Glutamatergic neuron (in vitro differentiated cells): ENCODE data around the gene CYP26B1. TPM values are rescaled to one million over a fixed set of nuclear protein-coding genes. Genes with fewer than 3 reads are reported as not detected.
A peak's percentile ranks its signal among the peaks of the same experiment; 100 is the strongest.

ENCODE experiments used
- DNase-seq: peaks from one replicate; pipeline ENCODE4 v3.0.0; 2022
- H3K27ac Mint-ChIP-seq: one replicate; pipeline ENCODE4 v1.8.0; 2020; ENCODE audit warnings: mild to moderate bottlenecking, mixed read lengths, inconsistent platforms; ENCODE audit not compliant: unreplicated experiment
- H3K27me3 Mint-ChIP-seq: one replicate; pipeline ENCODE4 v1.8.0; 2020; ENCODE audit warnings: mild to moderate bottlenecking, moderate library complexity, mixed read lengths, inconsistent platforms; ENCODE audit not compliant: unreplicated experiment
- H3K36me3 Mint-ChIP-seq: one replicate; pipeline ENCODE4 v1.8.0; 2020; ENCODE audit warnings: mild to moderate bottlenecking, mixed read lengths, inconsistent platforms; ENCODE audit not compliant: unreplicated experiment
- H3K4me1 Mint-ChIP-seq: one replicate; pipeline ENCODE4 v1.8.0; 2020; ENCODE audit warnings: mild to moderate bottlenecking, low read depth, mixed read lengths, inconsistent platforms; ENCODE audit not compliant: unreplicated experiment
- H3K4me3 Mint-ChIP-seq: one replicate; pipeline ENCODE4 v1.8.0; 2020; ENCODE audit warnings: mild to moderate bottlenecking, mixed read lengths, inconsistent platforms; ENCODE audit not compliant: unreplicated experiment
- H3K9me3 Mint-ChIP-seq: one replicate; pipeline ENCODE4 v1.8.0; 2020; ENCODE audit warnings: mild to moderate bottlenecking, moderate library complexity, mixed read lengths, inconsistent platforms; ENCODE audit not compliant: unreplicated experiment
- CTCF ChIP-seq: fragments of 200-600 bp; sonication (generic); IDR thresholded peaks from one replicate; pipeline ENCODE4 v1.5.0; 2021; ENCODE audit not compliant: partially characterized antibody, unreplicated experiment
- total RNA-seq: library from RNA; stranded (reverse); fragmentation: NEBNext Ultra II Directional; extraction: Animal tissue kit (Norgen Biotek cat#: 25700); gene quantifications from one replicate; pipeline ENCODE4 v1.2.1, GENCODE V29; 2021; ENCODE audit not compliant: unreplicated experiment

CYP26B1 gene
- total RNA-seq, 1 donor from 2014 or later = 9.7 TPM

- H3K4me3 Mint-ChIP-seq = no peak overlapping the region
- peaks cover 7% of the 10 kb centered on the region for H3K36me3 Mint-ChIP-seq
- no peaks in the 10 kb centered on the region for H3K9me3 Mint-ChIP-seq
- H3K27me3 Mint-ChIP-seq = no peaks in the 10 kb centered on the region
- no peak for DNase-seq
- peak; percentile 58 for TF ChIP-seq CTCF
- no peak overlapping the region for H3K27ac Mint-ChIP-seq
- no peaks in the 10 kb centered on the region for H3K4me1 Mint-ChIP-seq
These were observed 31.6 kb downstream of the CYP26B1 start for GRCh38 chr2:72116081-72116533.

- Mint-ChIP-seq H3K4me3 (no peak overlapping the region), H3K27ac (no peak overlapping the region), H3K4me1 (no peaks in the 10 kb centered on the region), H3K9me3 (peaks cover under 1% of the 10 kb centered on the region), H3K36me3 (peaks cover 7% of the 10 kb centered on the region), H3K27me3 (no peaks in the 10 kb centered on the region)
- TF ChIP-seq CTCF = no peak
- no peak for DNase-seq
These were observed 32.3 kb downstream of the CYP26B1 start for GRCh38 chr2:72115110-72116080.

- Mint-ChIP-seq H3K4me3 (no peak overlapping the region), H3K27ac (no peak overlapping the region), H3K36me3 (peaks cover 7% of the 10 kb centered on the region), H3K4me1 (no peaks in the 10 kb centered on the region), H3K27me3 (no peaks in the 10 kb centered on the region), H3K9me3 (peaks cover 5% of the 10 kb centered on the region)
- TF ChIP-seq CTCF = no peak
- DNase-seq = no peak
These were observed 33.0 kb downstream of the CYP26B1 start for GRCh38 chr2:72114693-72115051.

GRCh38 chr2:72113847-72114692, 33.6 kb downstream of the CYP26B1 start:
- Mint-ChIP-seq H3K27ac (no peak overlapping the region), H3K4me3 (no peak overlapping the region), H3K9me3 (peaks cover 5% of the 10 kb centered on the region), H3K36me3 (peaks cover 7% of the 10 kb centered on the region), H3K27me3 (no peaks in the 10 kb centered on the region), H3K4me1 (no peaks in the 10 kb centered on the region)
- TF ChIP-seq CTCF = no peak
- DNase-seq = no peak
